K562 (cell line): Measurements from ENCODE around the gene SRL. TPM values are rescaled to one million over a fixed set of nuclear protein-coding genes. Genes with fewer than 3 reads are reported as not detected.

ENCODE experiments used
- BCOR ChIP-seq: fragments of 450-650 bp; IDR thresholded peaks from 2 replicates; pipeline ENCODE4 v1.6.1; 2016
- ESRRA ChIP-seq: fragments of 450-650 bp; IDR thresholded peaks from 2 replicates; pipeline ENCODE4 v1.6.1; 2014; ENCODE audit warnings: low read depth, mild to moderate bottlenecking, moderate library complexity, borderline replicate concordance
- FUS ChIP-seq: fragments of 200-400 bp; formaldehyde crosslinking; optimal IDR thresholded peaks from 2 replicates; pipeline ENCODE3; 2017; ENCODE audit warnings: low read depth, low read length
- KAT8 ChIP-seq: fragments of 450-650 bp; IDR thresholded peaks from 2 replicates; pipeline ENCODE4 v1.6.1; 2016; ENCODE audit warnings: low read depth, mild to moderate bottlenecking
- NFYB ChIP-seq: IDR thresholded peaks from 2 replicates; pipeline ENCODE4 v1.6.1; 2011; ENCODE audit warnings: mild to moderate bottlenecking, moderate library complexity; ENCODE audit not compliant: insufficient read length; ENCODE audit errors: extremely low read depth
- NRF1 ChIP-seq, 2 experiments: fragments of 450-650 bp; IDR thresholded peaks in 1 of 2; conservative IDR thresholded peaks in 1 of 2; 2 replicates each; pipeline ENCODE4 v1.6.1; 2014; ENCODE audit warnings: mild to moderate bottlenecking in 2 of 2
- POLR2B ChIP-seq: fragments of 450-650 bp; IDR thresholded peaks from 2 replicates; pipeline ENCODE4 v1.6.1; 2018; ENCODE audit warnings: low read depth; ENCODE audit not compliant: partially characterized antibody
- PRPF4 ChIP-seq: fragments of 200-400 bp; formaldehyde crosslinking; IDR thresholded peaks from one replicate; pipeline ENCODE4 v1.6.1; 2017; ENCODE audit warnings: low read length, low read depth, mild to moderate bottlenecking; ENCODE audit not compliant: insufficient read depth, poor library complexity, severe bottlenecking
- RAD21 ChIP-seq, 2 experiments: fragments of 250-450 bp in 1 of 2; fragments of 450-650 bp in 1 of 2; sonication (Bioruptor Pico) in 1 of 2; formaldehyde crosslinking in 1 of 2; IDR thresholded peaks in 1 of 2; conservative IDR thresholded peaks in 1 of 2; 2 replicates each; pipeline versions ENCODE4 v1.4.0 to v1.8.0; 2020 to 2022; ENCODE audit warnings: mild to moderate bottlenecking in 2 of 2, moderate library complexity in 1 of 2
- RBBP5 ChIP-seq: fragments of 200-600 bp; sonication (generic); IDR thresholded peaks from 2 replicates; pipeline ENCODE4 v1.6.1; 2012; ENCODE audit warnings: borderline replicate concordance, mild to moderate bottlenecking, low read length, control low read depth, inconsistent platforms; ENCODE audit not compliant: insufficient read depth, poor library complexity, severe bottlenecking
- SIN3A ChIP-seq, 2 experiments: fragments of 150-350 bp in 1 of 2; IDR thresholded peaks; 2 replicates each; pipeline ENCODE4 v1.6.1; 2011 to 2016; ENCODE audit warnings: borderline replicate concordance in 2 of 2, low read depth in 2 of 2, low read length in 2 of 2, mild to moderate bottlenecking in 2 of 2, moderate library complexity in 2 of 2; ENCODE audit not compliant: control insufficient read depth in 1 of 2
- ZBTB7A ChIP-seq: IDR thresholded peaks from 2 replicates; pipeline ENCODE4 v1.6.1; 2011; ENCODE audit warnings: low read depth, mild to moderate bottlenecking, low read length, moderate library complexity, borderline replicate concordance; ENCODE audit not compliant: control insufficient read depth
- polyA plus RNA-seq, 8 experiments: library from polyadenylated mRNA; depleted of rRNA in 4 of 8; stranded (reverse) in 5 of 8; unstranded in 3 of 8; fragments of >200 nt; fragmentation: Nextera tagmentation in 2 of 8; fragmentation: Illumina TruSeq in 1 of 8; extraction: Ambion mirVana in 2 of 8; extraction: Trizol in 1 of 8; gene quantifications; 2 replicates each; pipeline versions ENCODE4 v1.2.1 to v1.2.3, GENCODE V29; 2011 to 2014; ENCODE audit warnings: inconsistent platforms in 1 of 8, missing spikeins in 1 of 8
- total RNA-seq, 7 experiments: library from RNA; depleted of rRNA in 6 of 7; stranded (reverse); fragments of >200 nt in 6 of 7; fragmentation: Illumina TruSeq in 2 of 7; extraction: Trizol in 2 of 7; gene quantifications; 2 replicates each; pipeline versions ENCODE4 v1.2.1 to v1.2.3, GENCODE V29; 2011 to 2021; ENCODE audit warnings: low replicate concordance in 1 of 7
- TF ChIP-seq, protein P1 (sequence below): sonication (generic); formaldehyde crosslinking; IDR thresholded peaks from 2 replicates; pipeline ENCODE4 v1.8.0; 2022; ENCODE audit warnings: mild to moderate bottlenecking, missing genetic modification reagents, borderline replicate concordance
- TF ChIP-seq, protein P2 (sequence below): sonication (generic); formaldehyde crosslinking; IDR thresholded peaks from 2 replicates; pipeline ENCODE4 v1.8.1; 2022; ENCODE audit warnings: missing genetic modification reagents
- TF ChIP-seq, protein P3 (sequence below): fragments of 450-650 bp; IDR thresholded peaks from 2 replicates; pipeline ENCODE4 v1.6.1; 2016; ENCODE audit warnings: borderline replicate concordance
- TF ChIP-seq, protein P4 (sequence below): sonication (generic); formaldehyde crosslinking; IDR thresholded peaks from 2 replicates; pipeline ENCODE4 v1.5.0; 2020; ENCODE audit warnings: missing genetic modification reagents
- TF ChIP-seq, protein P5 (sequence below): sonication (generic); formaldehyde crosslinking; IDR thresholded peaks from 2 replicates; pipeline ENCODE4 v1.8.0; 2022; ENCODE audit warnings: mild to moderate bottlenecking, low read depth, missing genetic modification reagents

SRL gene
- total and polyA plus RNA-seq, 9 of the 15 experiments (the other 6 are each of a cell fraction or from before 2014, with no cell fraction given), result 0.01 TPM; not detected in 8

DNA sequence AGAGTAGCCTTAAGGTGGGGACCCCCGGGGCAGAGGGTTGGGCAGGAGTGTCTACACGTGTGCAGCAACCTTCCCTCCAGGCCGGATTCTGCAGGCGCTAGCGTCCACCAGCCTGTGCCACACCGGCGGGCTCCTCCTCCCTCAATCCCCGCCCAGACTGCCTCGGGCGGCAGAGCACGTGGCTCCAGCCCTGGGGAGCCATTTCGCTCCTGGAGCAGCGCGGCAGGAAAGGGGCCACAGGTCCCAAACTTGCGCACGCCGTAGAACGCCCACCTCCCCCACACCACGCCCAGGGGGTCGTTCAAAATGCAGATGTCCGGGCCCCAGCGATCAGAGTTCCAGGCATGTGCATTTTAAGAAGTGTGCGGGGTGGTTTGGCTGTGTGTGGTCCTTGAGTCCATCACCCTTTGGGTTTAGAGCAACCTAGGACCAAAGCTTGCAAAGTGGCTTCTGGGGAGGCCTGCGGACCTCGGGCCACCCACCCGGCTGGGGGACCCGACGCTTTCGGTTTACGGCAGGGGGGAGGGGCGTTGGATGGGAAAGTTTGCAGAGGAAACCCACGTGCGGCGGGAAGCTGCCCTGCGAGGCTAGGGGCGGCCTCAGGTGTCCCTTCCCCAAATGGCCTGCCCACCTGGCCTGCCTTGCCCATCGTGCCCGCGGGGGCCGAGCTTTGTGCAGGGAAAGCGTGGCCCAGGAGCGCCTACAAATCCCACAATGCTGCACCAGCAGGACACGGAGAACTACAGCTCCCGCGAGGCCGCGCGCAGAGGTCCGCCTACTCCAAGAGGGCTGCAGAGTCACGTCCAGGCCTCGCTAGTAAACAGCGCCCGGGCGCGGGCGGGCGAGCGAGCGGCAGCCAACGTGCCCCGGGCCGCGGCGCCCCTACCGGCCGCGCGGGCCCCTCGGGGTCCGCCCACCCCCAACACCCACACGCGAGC is 29.6 kb upstream of the SRL start (continued):
- TF ChIP-seq, protein P1, sequence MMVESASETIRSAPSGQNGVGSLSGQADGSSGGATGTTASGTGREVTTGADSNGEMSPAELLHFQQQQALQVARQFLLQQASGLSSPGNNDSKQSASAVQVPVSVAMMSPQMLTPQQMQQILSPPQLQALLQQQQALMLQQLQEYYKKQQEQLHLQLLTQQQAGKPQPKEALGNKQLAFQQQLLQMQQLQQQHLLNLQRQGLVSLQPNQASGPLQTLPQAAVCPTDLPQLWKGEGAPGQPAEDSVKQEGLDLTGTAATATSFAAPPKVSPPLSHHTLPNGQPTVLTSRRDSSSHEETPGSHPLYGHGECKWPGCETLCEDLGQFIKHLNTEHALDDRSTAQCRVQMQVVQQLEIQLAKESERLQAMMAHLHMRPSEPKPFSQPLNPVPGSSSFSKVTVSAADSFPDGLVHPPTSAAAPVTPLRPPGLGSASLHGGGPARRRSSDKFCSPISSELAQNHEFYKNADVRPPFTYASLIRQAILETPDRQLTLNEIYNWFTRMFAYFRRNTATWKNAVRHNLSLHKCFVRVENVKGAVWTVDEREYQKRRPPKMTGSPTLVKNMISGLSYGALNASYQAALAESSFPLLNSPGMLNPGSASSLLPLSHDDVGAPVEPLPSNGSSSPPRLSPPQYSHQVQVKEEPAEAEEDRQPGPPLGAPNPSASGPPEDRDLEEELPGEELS (CRISPR knock-in tag), result 0 out of 2 replicates have a peak, but pooled peaks have one; percentile 40
- TF ChIP-seq RBBP5 (no peak), FUS (no peak), ESRRA (0 out of 2 replicates have a peak, but pooled peaks have one; percentile 6), BCOR (peak; percentile 16; the same call in 1 of the 2 replicates), KAT8 (peak; percentile 63; the same call in 1 of the 2 replicates), PRPF4 (peak; percentile 47), NRF1 (conservative IDR thresholded peaks at IDR 0.05 in 1 of 2, IDR thresholded peaks at IDR 0.05 in 1 of 2) (peak; percentile 43 to 55), POLR2B (peak; percentile 52), SIN3A (IDR thresholded peaks at IDR 0.05; ENCODE audit: borderline replicate concordance in 2 of 2, control insufficient read depth in 1 of 2, low read depth in 2 of 2, low read length in 2 of 2) (peak; percentile 61 to 84; a peak in 3 of 4 replicates), RAD21 (CRISPR knock-in tag; conservative IDR thresholded peaks at IDR 0.05 in 1 of 2, IDR thresholded peaks at IDR 0.05 in 1 of 2) (no peak), NFYB (no peak), ZBTB7A (peak; percentile 52; the same call in 1 of the 2 replicates)
- TF ChIP-seq, protein P2, sequence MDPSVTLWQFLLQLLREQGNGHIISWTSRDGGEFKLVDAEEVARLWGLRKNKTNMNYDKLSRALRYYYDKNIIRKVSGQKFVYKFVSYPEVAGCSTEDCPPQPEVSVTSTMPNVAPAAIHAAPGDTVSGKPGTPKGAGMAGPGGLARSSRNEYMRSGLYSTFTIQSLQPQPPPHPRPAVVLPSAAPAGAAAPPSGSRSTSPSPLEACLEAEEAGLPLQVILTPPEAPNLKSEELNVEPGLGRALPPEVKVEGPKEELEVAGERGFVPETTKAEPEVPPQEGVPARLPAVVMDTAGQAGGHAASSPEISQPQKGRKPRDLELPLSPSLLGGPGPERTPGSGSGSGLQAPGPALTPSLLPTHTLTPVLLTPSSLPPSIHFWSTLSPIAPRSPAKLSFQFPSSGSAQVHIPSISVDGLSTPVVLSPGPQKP (CRISPR knock-in tag), result no peak
- TF ChIP-seq, protein P3, sequence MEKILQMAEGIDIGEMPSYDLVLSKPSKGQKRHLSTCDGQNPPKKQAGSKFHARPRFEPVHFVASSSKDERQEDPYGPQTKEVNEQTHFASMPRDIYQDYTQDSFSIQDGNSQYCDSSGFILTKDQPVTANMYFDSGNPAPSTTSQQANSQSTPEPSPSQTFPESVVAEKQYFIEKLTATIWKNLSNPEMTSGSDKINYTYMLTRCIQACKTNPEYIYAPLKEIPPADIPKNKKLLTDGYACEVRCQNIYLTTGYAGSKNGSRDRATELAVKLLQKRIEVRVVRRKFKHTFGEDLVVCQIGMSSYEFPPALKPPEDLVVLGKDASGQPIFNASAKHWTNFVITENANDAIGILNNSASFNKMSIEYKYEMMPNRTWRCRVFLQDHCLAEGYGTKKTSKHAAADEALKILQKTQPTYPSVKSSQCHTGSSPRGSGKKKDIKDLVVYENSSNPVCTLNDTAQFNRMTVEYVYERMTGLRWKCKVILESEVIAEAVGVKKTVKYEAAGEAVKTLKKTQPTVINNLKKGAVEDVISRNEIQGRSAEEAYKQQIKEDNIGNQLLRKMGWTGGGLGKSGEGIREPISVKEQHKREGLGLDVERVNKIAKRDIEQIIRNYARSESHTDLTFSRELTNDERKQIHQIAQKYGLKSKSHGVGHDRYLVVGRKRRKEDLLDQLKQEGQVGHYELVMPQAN, result peak; percentile 94; the same call in 1 of the 2 replicates
- TF ChIP-seq, protein P4, sequence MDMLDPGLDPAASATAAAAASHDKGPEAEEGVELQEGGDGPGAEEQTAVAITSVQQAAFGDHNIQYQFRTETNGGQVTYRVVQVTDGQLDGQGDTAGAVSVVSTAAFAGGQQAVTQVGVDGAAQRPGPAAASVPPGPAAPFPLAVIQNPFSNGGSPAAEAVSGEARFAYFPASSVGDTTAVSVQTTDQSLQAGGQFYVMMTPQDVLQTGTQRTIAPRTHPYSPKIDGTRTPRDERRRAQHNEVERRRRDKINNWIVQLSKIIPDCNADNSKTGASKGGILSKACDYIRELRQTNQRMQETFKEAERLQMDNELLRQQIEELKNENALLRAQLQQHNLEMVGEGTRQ (CRISPR knock-in tag), result peak; percentile 81
- TF ChIP-seq, protein P5, sequence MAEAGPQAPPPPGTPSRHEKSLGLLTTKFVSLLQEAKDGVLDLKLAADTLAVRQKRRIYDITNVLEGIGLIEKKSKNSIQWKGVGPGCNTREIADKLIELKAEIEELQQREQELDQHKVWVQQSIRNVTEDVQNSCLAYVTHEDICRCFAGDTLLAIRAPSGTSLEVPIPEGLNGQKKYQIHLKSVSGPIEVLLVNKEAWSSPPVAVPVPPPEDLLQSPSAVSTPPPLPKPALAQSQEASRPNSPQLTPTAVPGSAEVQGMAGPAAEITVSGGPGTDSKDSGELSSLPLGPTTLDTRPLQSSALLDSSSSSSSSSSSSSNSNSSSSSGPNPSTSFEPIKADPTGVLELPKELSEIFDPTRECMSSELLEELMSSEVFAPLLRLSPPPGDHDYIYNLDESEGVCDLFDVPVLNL, result no peak
